GM10266 (cell line): Measurements from ENCODE around the gene PDZD2.

Source experiments
- DNase-seq: peaks from one replicate; pipeline ENCODE4 v3.0.0; 2012; ENCODE audit errors: extremely low spot score
- TF ChIP-seq, protein P1 (sequence below): IDR thresholded peaks from 2 replicates; pipeline ENCODE4 v1.5.1; 2012; ENCODE audit warnings: mild to moderate bottlenecking, low read depth; ENCODE audit not compliant: control insufficient read depth, insufficient read depth; ENCODE audit errors: missing control alignments

PDZD2 gene

DNA sequence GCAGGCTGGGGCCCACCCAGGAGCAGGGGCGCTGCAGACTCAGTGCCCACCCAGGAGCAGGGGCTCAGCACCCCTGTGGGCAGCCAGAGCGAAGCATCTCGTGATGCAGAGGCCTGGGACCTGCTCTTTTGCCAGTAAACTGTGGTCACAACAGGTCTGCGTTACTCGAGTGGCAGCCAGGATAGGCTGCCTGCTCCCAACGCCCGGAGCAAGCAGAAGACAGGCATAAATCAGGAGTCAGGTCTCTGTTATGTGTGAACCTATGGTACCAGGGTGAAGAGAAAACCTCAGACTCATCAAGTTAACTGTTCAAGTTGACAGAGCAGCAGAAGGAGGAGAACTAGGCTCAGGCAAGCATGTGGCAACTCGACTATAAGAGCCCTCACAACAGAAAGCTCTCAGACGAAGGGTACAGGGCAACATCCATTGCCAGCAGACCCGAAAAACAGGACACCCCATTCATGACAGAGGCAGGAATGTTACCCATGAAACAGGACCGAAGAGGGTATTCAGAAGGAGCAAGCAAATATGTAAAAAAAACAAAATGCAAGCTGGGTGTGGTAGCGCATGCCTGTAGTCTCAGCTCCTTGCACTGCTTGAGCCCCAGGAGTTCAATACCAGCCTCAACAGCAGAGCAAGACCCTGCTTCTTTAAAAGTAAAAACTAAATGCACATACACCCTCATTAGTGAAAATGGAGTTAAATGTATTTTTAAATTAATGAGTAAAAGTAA, 463.5 kb downstream of the PDZD2 start:
- TF ChIP-seq, protein P1, sequence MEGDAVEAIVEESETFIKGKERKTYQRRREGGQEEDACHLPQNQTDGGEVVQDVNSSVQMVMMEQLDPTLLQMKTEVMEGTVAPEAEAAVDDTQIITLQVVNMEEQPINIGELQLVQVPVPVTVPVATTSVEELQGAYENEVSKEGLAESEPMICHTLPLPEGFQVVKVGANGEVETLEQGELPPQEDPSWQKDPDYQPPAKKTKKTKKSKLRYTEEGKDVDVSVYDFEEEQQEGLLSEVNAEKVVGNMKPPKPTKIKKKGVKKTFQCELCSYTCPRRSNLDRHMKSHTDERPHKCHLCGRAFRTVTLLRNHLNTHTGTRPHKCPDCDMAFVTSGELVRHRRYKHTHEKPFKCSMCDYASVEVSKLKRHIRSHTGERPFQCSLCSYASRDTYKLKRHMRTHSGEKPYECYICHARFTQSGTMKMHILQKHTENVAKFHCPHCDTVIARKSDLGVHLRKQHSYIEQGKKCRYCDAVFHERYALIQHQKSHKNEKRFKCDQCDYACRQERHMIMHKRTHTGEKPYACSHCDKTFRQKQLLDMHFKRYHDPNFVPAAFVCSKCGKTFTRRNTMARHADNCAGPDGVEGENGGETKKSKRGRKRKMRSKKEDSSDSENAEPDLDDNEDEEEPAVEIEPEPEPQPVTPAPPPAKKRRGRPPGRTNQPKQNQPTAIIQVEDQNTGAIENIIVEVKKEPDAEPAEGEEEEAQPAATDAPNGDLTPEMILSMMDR: no peak
- no peak for DNase-seq

GRCh38 chr5:32103521-32103920, 464.6 kb downstream of the PDZD2 start:
- TF ChIP-seq, protein P1: no peak
- no peak for DNase-seq

DNA sequence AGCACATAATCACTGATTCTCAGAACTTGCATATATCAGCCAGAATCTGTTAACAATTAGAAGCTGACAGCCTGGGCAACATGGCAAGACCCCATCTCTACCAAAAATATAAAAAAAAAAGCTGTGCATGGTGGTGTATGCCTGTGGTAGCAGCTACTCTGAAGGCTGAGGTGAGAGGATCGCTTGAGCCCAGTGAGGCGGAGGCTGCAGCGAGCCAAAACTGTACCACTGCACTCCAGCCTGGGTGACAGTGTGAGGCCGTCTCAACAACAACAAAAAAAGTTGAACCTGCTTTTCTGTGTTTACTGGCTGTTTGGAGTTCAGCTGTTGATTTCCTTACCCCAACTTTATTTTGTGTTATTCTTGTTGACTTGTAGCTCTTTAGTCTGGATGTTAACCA, 468.4 kb downstream of the PDZD2 start:
- TF ChIP-seq, protein P1: no peak

DNA sequence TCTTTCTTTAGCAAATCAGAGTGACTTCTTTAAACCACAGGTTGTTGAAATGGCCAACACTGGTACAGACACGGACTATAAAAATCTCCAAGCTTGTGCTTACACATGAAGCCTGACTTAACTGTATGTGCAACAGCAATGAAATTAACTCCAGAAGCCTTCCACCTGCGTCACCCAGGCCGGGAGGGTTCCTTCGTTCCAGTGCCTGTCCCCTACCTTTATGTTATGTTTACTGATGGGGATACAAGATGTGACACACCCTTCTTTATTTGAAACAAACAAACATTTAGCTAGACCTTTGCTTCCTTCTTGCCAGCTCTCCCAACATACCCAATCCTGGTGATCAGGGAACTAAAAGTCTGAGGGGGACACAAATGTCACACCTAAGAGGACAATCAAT, 469.2 kb downstream of the PDZD2 start:
- no peak for DNase-seq
- TF ChIP-seq, protein P1: no peak

More for the DNA sequence above, 468.4 kb downstream of the PDZD2 start:
- no peak for DNase-seq

- TF ChIP-seq, protein P1: no peak
- no peak for DNase-seq
Observed at GRCh38 chr5:32109236-32109635, 470.3 kb downstream of the PDZD2 start.

DNA sequence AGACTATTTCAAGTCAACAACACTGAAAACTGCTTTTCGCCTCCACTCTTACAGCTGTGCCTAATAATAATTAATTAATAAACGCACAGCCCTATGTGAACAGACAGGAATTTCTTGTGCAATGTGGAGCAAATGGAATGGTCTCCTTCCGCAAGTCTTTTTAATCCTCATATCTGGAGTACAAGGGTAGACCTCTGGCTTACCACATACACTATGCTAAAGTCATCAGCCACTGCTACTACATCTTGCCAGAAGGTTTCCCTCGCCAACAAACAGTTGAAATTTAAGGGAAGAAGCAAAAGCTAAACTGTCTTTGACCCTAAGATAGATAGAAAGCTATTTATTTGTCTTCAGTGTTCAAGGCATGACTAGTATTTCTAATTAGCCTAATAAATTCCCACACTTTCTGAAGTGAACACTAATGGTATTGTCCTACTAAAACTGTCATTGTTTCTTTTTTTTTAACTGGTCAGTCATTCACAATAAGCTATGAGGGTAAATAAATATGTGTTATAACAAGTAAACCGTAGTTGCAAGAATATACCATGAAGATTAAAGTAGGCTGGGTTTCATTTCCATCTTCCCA, 471.3 kb downstream of the PDZD2 start:
- no peak for DNase-seq
- TF ChIP-seq, protein P1: no peak

- no peak for DNase-seq
- TF ChIP-seq, protein P1: no peak
Observed at GRCh38 chr5:32115985-32116384, 477.1 kb downstream of the PDZD2 start.
